Pancreas (tissue), 10 donors: ENCODE measurements around the gene GHDC. TPM values are rescaled to one million over a fixed set of nuclear protein-coding genes. Genes with fewer than 3 reads are reported as not detected.

Experiments
- ATAC-seq, 4 donors: fragments of 200-7000 bp; cut with Tn5 transposase; one replicate each; pipeline versions ENCODE4 v1.8.0 to v1.9.1; 2020; ENCODE audit warnings: mild to moderate bottlenecking in 4 of 4, moderate library complexity in 4 of 4
- DNase-seq, 6 donors: peaks; one replicate each; pipeline ENCODE4 v3.0.0-alpha.2; 2020
- FAIRE-seq: peaks from 2 replicates; lab custom pipeline; 2012; peaks lifted over from hg19 to GRCh38; lab: Jason Lieb, UNC
- H3K27ac ChIP-seq, 4 donors: fragments of 200-600 bp; sonication (generic); 1 replicate in 3 of 4; 2 replicates in 1 of 4; pipeline versions ENCODE4 v1.5.0 to v1.8.0; 2020
- H3K27me3 ChIP-seq, 4 donors: fragments of 200-600 bp; one replicate each; pipeline ENCODE4 v1.8.0; 2021
- H3K36me3 ChIP-seq, 3 donors: fragments of 200-600 bp; sonication (generic) in 1 of 3; one replicate each; pipeline versions ENCODE4 v1.5.0 to v1.8.0; 2020 to 2021
- H3K4me1 ChIP-seq, 3 donors: fragments of 200-600 bp; one replicate each; pipeline ENCODE4 v1.8.0; 2021
- H3K4me3 ChIP-seq, 4 donors: fragments of 200-600 bp; sonication (generic) in 2 of 4; one replicate each; pipeline versions ENCODE4 v1.5.0 to v1.8.0; 2020 to 2021
- H3K9me3 ChIP-seq, 4 donors: fragments of 200-600 bp; one replicate each; pipeline ENCODE4 v1.8.0; 2021
- WGBS, 2 donors: extraction: QIAGEN DNeasy Blood & Tissue Kit; methylation state at CpG; one replicate each; pipeline ENCODE4 v1.1.7; 2013; 5-methylcytosine and 5-hydroxymethylcytosine counted together
- intact Hi-C, 3 donors: fragments of 100-400 bp; cut with DNase I; formaldehyde crosslinking; loops; one replicate each; pipeline versions ENCODE4 v1.11.1 to v1.14.2; 2022
- polyA plus RNA-seq, 2 donors: library from polyadenylated mRNA; stranded (reverse); fragments of 200-250 nt; gene quantifications; one replicate each; pipeline ENCODE4 v1.2.3, GENCODE V29; 2013
- total RNA-seq, 6 donors: library from RNA; stranded (reverse); fragmentation: NEBNext Ultra II Directional in 4 of 6; extraction: Animal tissue kit (Norgen Biotek cat#: 25700) in 4 of 6; gene quantifications; one replicate each; pipeline versions ENCODE4 v1.2.1 to v1.2.4, GENCODE V29; 2021 to 2023
- TF ChIP-seq, protein P1 (sequence below), 4 donors: fragments of 200-600 bp; sonication (generic) in 3 of 4; IDR thresholded peaks; one replicate each; pipeline versions ENCODE4 v1.5.0 to v1.8.0; 2021; ENCODE audit warnings: antibody characterized with exemption in 4 of 4
- donor health status: healthy with polysubstance abuse.
- donor health status: DM: no; HTN: no; CAD: no; lungs with moderate emphysema.
- donor health status: DM: no; HTN: no; CAD: no.
- donor health status: control.
- donor health status: control.
- donor health status: Bipolar disorder and iron deficiency.
- donor health status: DM: yes; HTN: yes; CAD: no.
- donor health status: DM: no; HTN: no; CAD: no.
- donor health status: DM: no; HTN: no; CAD: no.
- donor health status: DM: yes; HTN: yes; CAD: no.

The GHDC gene
- total and polyA plus RNA-seq, 8 donors: 14.8 to 21.6 (median 18.4) TPM

DNA sequence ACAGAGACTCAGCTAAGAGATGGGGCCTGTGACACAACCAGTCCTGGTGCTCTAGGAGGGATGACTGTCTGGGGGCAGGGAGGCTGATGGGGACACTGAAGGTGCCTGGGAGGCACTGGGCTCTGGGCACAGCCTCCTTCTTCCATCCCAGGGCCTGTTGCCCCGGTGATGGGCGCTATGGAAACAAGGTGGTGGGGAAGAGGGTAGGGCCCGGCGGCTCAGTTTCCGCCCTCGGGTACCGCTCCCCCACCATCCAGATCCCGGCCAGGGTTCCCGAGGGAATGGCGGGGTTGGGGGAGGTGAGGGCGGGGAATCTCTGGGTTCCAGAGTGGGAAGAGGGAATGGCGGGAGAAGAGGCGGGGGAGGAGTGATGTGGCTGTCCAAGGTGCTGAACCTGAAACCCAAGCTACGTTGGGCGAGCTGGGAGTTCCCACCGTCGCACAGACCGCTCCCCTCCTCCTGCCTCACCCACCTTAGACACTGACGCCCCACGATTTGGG lies 14.3 kb downstream of the GHDC start:
- peak; percentile 21 to 53 (median 39) for ATAC-seq
- intact Hi-C loops: no loop called here
- FAIRE-seq: no peak
- peaks cover 0 to 7% (median 6%) of the 10 kb centered on the region in 3 donors for H3K4me1 ChIP-seq
- TF ChIP-seq, protein P1, sequence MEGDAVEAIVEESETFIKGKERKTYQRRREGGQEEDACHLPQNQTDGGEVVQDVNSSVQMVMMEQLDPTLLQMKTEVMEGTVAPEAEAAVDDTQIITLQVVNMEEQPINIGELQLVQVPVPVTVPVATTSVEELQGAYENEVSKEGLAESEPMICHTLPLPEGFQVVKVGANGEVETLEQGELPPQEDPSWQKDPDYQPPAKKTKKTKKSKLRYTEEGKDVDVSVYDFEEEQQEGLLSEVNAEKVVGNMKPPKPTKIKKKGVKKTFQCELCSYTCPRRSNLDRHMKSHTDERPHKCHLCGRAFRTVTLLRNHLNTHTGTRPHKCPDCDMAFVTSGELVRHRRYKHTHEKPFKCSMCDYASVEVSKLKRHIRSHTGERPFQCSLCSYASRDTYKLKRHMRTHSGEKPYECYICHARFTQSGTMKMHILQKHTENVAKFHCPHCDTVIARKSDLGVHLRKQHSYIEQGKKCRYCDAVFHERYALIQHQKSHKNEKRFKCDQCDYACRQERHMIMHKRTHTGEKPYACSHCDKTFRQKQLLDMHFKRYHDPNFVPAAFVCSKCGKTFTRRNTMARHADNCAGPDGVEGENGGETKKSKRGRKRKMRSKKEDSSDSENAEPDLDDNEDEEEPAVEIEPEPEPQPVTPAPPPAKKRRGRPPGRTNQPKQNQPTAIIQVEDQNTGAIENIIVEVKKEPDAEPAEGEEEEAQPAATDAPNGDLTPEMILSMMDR (IDR thresholded peaks at IDR 0.05): no peak
- DNase-seq: peak in 5 of 6 donors; percentile 47 to 81 (median 60)
- 17 to 21% methylated on average over 16 to 20 of the region's 20 CpGs for WGBS, 2 donors
- no peaks in the 10 kb centered on the region for H3K27me3 ChIP-seq
- H3K36me3 ChIP-seq: no peaks in the 10 kb centered on the region
- H3K27ac ChIP-seq: no peak overlapping the region
- H3K9me3 ChIP-seq: no peaks in the 10 kb centered on the region
- no peak overlapping the region for H3K4me3 ChIP-seq

DNA sequence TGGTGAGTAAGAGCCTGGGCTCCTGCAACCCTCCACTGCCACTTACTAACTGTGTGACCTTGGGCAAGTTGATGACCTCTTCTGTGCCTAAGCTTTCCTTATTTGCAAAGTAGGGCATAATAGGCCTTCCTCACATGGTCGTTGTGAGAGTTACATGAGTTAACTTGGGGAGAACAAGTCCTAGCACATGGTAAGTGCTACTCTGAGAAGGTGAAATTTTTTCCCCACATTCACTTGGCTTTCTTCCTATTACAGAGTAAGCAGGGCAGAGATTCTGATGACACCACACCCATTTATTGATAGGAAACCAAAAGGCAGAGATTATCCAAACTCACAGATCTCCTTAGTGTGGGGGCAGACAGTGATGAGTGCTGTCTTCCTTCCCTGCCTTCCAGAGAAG lies 15.0 kb downstream of the GHDC start:
- Histone ChIP-seq H3K9me3 (no peaks in the 10 kb centered on the region), H3K36me3 (no peaks in the 10 kb centered on the region), H3K27ac (no peak overlapping the region), H3K4me3 (no peak overlapping the region), H3K27me3 (no peaks in the 10 kb centered on the region), H3K4me1 (peaks cover 0 to 7% (median 6%) of the 10 kb centered on the region in 3 donors)
- intact Hi-C loops: no loop called here
- FAIRE-seq: no peak
- WGBS, 2 donors: 10 to 15% methylated on average over 1 of the region's 1 CpG
- TF ChIP-seq, protein P1 (IDR thresholded peaks at IDR 0.05): no peak
- DNase-seq: no peak
- ATAC-seq: no peak

DNA sequence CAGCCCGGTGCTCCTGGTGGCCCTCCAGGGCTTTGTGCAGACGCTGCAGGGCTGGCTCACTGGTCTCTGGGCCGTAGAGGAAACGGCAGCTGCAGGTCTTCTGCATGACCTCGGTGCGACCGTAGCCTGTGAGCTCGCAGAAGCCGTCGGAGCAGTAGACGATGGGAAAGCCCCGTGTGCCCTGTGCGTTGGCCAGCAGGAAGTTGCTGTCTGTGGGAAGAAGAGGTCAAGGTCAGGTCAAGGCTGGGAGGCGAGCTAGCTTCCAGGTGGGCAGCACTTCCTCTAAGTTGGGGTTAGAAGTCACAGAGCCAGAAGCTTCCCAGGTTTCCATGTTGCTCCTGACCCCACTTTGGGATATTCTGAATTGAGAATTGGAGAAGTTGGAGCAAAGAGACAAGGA lies 15.5 kb downstream of the GHDC start:
- Histone ChIP-seq H3K36me3 (no peaks in the 10 kb centered on the region), H3K4me3 (no peak overlapping the region), H3K27ac (no peak overlapping the region), H3K27me3 (no peaks in the 10 kb centered on the region), H3K9me3 (no peaks in the 10 kb centered on the region), H3K4me1 (peaks cover 0 to 7% (median 6%) of the 10 kb centered on the region in 3 donors)
- FAIRE-seq: no peak
- no peak for DNase-seq
- 20 to 24% methylated on average over 14 of the region's 14 CpGs for WGBS, 2 donors
- intact Hi-C loops: no loop called here
- TF ChIP-seq, protein P1 (IDR thresholded peaks at IDR 0.05): no peak
- ATAC-seq: no peak

DNA sequence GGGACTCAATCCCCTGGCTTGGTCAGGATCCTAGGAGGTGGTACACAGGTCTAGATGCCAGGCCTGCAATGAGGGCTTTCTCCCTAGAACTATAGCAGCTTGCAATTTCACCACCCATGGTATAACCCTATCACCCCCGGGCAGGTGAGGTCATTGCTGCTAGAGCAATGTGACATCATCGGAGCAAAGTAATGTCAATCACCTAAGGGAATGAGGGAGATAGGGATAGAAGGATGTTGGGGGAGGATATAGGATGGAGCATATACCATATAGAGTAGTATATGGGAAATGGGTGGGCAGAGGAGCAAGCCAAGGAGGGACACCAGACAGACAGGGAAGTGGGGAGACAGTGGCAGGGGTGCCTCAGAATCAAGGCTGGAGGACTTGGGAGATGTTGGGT lies 16.6 kb downstream of the GHDC start:
- Histone ChIP-seq H3K4me3 (no peak overlapping the region), H3K36me3 (no peaks in the 10 kb centered on the region), H3K27ac (no peak overlapping the region), H3K4me1 (peaks cover 0 to 6% (median 3%) of the 10 kb centered on the region in 3 donors), H3K27me3 (no peaks in the 10 kb centered on the region), H3K9me3 (no peaks in the 10 kb centered on the region)
- TF ChIP-seq, protein P1 (IDR thresholded peaks at IDR 0.05): no peak
- no peak for ATAC-seq
- FAIRE-seq: no peak
- no peak for DNase-seq
- WGBS, 2 donors: 72 to 81% methylated on average over 2 of the region's 2 CpGs
- intact Hi-C loops: no loop called here

DNA sequence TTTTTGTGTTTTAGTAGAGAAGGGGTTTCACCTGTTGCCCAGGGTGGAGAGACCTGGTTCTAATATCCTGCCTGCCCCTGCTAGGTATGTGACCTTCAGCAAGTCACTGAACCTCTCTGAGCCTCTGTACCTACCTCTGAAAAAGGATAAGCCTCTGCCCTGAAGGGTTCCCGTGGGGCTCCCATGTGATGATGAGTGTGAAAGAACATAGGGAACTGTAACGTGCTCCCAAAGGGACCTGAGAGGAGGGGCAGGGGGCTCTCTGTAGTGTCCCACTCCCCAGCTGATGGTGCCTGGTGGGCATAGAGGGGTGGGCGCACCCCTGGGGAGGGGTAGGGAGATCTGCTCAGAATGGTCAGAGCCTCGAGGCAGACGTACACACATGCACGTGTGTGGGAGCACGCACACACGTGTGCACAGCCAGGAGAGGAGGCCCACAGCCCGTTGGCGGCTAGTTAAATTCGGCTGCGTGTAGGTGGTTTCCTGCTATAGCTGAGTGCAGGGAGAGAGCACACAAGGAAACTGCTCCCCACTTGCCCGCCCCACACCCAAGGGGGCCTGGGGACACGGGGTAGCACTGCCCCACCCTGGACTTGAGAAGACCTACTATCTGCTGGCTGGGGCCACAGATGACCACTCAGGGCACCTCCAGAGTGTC lies 20.0 kb downstream of the GHDC start:
- WGBS, 2 donors: 63 to 68% methylated on average over 14 of the region's 14 CpGs
- H3K4me3 ChIP-seq: no peak overlapping the region
- FAIRE-seq (no peak), DNase-seq (no peak), ATAC-seq (no peak)
- H3K27me3 ChIP-seq: no peaks in the 10 kb centered on the region
- no peaks in the 10 kb centered on the region for H3K9me3 ChIP-seq
- intact Hi-C loops: no loop called here
- TF ChIP-seq, protein P1 (IDR thresholded peaks at IDR 0.05): no peak
- no peaks in the 10 kb centered on the region for H3K36me3 ChIP-seq
- H3K4me1 ChIP-seq: no peaks in the 10 kb centered on the region
- no peak overlapping the region for H3K27ac ChIP-seq
